NCI-H128 (cell line): ENCODE results near the gene ITM2C.

ENCODE experiments used
- DNase-seq: peaks from one replicate; lab custom pipeline; 2025; ENCODE audit not compliant: unreplicated experiment; lab: John Stamatoyannopoulos, UW

Gene ITM2C

DNA sequence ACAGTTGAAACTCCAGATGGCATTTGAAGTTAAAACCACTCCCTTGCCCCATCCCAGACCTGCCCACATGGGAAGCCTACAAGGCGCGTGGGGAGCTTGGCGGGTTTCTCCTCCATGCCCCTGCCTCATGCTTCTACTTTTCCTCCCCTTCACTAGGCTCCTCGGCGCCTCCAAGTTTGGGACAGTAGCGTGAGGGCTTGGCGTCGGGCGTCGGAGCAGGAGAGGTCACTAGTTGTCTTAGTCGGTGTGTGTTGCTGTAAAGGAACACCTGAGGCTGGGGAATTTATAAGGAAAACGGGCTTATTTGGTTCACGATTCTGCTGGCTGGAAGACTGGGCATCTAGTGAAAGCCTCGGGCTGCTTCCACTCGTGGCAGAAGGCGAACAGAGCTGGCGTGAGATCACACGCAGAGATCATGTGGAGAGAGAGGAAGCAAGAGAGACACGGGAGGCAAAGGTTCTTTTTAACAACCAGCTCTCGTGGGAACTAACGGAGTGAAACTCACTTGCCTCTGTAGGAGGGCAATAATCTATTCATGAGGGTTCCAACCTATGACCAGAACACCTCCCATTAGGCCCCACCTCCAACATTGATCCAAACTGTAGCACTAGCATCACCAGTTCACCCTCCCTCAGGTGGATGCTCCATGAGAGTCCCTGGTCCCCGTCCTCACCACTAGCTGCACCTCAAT lies 25.3 kb downstream of the ITM2C start:
- no peak for DNase-seq

DNA sequence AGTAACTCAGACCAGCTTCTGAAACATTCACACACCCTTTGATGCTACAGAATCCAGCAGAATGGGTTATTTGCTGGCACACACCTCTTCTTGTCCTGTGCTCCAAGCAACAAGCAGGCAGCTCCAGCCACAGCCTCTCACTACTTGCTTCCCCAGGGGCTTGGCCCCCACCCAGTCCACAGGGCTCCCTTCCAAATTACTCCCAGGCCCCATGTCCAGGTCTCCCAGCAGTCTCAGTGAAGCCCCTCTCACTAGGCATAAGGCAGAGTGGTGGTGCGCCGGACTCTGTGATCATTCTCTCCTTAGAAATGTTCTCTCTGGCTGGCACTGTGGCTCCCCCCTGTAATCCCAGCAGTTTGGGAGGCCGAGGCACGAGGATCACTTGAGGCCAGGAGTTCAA lies 25.9 kb downstream of the ITM2C start:
- DNase-seq, result no peak

DNA sequence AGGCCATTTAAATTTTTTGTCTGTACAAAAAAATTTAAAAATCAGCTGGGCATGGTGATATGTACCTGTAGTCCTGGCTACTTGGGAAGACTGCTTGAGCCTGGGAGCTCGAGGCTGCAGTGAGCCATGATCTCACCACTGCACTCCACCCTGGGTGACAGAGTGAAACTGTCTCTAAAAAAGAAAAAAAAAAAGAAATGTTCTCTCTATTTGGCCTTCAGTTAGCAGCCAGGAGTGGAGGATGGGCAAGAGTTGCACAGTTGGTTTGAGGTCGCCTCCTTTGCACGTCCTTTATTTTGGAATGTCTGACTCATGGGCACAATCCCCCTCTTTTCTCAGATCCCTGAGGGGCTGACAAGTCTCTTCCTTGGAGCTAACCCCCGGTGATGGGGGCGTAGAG lies 26.3 kb downstream of the ITM2C start:
- DNase-seq, result no peak

DNA sequence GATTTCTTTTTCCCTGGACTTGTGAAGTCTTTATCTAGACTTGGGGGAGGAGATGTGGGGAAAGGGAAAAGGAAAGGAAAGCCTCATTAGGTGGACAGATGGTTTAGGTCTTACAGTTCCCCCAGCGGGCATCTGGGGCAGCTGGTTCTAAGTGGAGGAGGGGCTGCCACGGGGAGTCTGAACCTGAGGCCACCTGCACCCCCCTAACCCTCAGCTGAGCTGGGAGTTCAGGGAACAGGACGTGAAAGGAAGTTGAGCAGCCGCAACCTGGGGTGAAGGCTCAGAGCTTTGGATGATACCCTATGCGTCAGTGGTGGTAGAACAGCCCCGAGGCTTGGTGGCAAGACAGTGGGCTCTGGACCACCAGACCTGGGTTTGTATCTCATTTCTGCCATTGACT lies 26.8 kb downstream of the ITM2C start:
- no peak for DNase-seq

DNA sequence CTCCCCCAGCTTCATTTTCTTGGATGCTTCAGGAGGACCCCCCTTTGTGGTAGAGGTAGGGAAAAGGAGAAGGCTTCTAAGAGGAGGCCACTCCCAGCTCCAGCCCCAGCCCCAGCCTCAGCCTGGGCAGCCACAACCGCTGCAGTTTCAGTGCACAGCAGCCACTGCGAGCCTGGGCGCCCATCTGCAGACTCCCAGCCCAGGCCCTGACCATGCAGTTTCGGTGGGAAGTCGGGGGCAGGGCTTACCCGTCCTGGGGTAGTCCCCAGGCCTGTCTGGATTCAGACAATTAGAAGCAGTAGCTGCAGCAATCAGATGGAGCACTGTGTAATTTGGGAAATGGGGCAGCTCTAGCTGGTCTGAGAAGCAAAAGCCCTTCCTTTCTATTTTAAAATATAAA lies 28.6 kb downstream of the ITM2C start:
- no peak for DNase-seq

DNA sequence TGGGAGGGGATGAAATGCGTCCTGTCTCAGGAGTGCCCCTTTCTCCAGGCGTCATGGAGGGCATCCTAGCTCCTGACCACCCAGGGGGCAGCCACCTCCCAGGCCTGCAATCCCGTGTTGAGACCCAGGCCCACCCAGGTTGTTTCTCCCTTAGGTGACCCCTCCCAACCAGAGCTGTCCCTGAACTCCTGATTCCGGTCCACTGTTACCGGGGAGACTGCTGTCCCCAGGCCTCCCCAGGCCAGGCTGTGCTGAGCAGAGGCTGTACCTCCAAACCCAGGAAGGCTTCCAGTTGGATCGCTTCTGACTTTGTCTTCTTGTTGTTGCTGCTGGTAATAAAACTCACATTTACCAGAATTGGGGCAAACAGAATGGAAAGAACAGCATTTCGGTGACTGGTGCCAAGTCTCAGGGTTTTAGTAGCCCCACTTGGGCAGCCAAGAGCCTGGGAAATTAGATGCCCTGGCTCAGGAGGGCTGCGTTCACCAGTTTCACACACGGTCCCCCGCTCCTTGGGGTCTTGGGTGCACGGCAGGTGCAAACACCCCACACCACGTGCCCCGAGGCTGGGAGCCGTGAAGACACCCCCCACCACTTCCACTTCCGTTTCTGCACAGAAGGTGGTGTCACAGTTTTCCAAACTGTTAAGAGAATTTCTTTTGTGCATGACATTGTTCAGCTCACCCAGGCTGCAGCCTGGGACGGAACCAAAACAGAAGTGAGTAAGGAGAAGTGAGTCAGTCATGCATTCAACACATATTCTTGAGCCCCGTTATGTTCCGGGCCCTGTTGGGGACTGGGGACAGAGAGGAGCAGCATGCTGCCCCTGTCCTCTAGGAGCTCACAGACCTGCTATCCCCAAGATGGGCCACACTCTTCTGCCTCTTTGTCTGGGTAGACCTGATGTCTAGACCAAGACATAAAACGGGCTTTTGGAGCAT lies 29.4 kb downstream of the ITM2C start:
- no peak for DNase-seq

DNA sequence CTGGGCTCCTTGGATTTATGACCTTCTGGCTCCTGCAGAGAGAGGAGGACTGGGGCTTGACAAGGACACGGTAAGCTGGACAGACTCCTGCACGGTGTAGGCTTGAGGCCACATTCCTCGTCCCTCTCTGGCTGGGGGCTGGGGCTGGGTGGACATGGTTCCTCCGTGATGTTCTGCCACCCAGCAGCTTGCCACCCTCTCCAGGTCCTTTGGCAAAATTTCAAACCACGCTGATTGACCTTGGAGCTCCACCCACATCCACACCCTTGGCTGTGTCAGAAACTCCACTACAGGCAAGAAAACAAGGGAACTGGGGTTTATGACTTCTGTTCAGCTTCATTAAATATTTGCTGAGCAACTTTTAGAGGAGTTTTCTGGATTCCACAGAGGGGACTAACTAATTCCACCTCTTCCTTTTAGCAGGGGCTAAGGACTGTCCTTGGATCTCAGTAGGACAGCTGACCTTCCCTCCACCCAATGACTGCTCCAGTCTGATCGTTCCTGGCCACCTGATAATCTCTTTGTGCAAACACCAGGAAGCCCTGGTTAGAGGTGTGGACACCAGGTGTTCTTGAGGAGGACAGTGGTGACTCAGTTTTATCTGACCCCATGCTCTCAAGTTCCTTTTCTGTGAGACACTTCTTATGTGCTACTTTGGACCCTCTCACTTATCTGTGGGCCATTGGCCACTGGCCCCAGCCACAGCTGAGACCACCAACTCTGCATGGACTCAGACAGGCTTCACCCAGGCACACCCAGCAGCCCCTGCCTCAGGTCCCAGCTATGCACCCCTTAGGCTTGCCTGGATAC lies 31.0 kb downstream of the ITM2C start:
- no peak for DNase-seq

DNA sequence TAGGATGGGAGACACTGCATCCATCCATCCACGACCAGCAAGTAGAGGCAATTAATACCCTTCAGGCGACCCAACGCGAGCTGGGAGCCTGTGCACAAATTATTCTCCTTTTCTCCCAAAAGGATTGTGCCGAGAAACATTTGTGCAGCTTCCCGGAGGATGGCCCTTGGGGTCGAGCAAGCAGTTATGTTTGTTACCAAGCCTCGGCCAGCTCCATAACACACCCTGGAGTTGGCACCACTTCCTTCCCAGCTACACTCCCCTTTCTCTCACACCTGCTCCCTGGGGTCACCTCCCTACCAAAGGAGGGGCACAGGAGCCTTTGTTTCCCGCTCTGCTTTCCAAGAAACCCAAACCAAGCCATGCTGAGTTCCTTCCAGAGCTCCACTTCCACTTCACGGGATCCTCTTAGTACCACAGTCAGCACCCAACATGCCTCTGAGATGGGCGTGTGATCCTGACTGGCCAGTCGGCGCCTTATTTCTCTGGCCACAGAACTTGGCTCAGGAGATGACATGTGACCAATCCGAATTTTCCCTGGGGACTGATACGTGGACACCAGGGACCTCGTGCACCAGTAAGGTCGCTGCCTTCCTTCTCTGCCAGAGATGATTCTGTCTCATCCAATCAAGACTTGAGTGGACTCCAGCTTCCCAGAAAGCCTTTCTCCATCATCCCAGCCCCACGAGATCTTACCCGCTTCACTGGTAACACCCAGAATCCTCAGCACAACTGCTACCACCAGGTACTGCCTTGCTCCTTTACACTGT lies 31.8 kb downstream of the ITM2C start:
- DNase-seq, result no peak

DNA sequence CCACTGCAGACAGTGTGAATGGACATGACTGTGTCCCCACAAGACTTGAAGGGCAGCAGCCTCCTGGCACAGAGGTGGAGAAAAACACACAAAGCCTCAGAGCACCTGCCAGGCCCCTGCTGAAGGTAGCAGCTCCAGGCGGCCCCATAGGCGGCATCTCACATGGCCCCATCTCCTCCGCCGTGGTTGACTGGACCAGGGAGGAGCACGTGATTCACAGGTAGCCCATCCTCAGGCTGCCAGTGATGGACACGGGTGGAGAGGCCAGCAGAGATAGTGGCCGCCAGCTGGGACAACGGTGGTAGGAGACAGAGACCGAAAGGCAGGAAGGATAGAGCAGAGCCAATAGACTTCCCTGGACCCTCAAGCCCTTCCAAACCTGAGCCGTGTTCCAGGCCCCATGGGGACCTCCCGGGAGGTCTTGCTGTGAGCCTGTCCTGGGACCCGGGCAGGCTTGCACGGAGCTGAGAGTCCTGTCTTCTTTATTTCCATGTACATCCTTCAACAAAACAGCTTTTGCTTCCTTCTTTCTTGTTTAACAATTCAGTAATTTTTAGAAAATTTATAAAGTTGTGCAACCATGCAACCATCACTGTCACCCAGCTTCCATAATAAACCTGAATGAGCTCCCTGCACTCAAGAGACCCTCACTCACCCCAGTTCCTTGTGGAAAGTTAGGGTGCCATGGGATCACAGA lies 33.4 kb downstream of the ITM2C start:
- DNase-seq, result no peak

DNA sequence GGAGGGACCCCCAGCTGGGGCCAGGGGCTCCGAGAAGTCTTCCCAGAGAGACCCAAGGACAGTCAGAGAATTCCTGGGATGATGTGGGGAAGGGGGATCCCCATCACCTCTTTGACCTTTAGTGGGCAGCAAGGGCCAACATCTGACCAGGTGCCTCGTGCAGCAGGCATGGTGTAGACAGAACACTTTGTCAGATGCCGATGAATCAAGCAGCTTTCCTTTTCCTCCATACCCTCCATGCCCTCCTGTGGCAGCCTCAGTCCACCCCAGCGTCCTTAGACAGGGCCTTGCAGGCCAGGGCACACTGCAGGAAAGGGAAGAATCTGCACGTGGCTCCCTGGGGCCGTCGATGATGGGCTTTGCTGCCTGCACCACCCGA lies 34.0 kb downstream of the ITM2C start:
- no peak for DNase-seq

DNA sequence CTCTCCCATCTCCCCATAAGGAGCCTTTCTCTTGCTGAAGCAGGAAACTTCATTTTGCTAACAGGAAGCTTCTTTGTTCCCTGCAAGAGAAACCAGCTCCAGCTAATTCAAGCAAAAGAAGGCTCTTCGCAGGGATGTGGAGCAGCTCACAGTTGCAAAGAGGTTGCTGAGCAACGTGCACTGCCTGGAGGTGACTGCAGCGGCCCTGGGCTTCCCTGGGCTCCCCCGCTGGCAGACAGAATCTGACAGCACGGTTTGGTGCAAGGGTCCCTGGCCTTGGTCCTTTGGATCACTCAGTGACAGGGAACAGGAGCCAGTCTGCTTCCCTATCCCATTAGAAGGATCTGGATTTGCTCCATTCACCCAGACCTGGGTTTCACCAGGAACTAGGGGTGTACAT lies 34.5 kb downstream of the ITM2C start:
- no peak for DNase-seq

DNA sequence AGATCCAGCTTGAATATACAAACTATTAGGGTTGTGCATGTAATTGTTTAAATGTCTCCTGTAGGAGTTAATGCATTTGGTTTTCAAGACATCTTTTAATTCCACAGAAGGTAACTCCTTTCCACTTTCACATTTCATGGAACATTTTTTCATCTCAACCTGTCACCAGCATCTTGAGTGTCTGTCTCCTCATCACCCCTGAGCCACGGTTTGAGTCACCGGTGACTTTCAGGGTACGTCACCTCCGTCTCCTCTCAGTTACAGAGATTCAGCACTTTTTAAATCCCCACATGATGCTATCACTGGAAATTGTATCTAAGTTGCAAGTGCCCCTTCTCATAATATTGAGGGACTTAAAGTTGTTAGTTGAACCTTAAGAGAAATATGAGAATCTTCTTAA lies 35.0 kb downstream of the ITM2C start:
- no peak for DNase-seq

DNA sequence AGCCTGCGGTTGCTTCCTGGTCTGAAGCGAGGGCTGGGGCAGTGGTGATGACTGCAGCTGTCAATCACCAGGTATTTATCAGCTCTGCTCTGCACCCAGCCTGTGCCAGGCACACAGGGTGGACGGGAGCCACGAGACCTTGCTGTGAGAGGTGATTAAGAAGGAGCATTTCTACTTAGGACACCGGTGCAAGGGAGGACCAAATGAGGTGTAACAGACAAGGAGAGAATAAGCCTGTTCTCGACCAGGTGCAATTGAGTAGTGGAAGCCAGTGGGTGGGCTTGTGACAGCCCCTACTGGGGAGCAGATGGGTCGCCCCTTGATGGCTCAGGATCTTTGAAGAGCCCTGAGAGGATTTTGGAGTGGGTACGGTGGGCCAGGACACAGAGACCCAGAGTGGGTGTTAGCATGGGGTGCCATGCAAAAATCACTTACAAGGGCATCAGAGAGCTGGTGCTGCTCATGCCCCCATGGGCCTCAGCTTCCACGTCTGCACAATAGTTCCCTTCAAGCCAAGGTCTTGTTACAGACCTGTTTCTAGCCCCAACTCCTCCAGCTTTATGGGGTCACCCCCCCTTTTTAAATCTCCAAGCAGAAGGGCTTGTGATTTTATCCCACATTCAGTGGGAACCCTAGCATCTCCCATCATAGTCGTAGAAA lies 35.7 kb downstream of the ITM2C start:
- DNase-seq, result no peak

DNA sequence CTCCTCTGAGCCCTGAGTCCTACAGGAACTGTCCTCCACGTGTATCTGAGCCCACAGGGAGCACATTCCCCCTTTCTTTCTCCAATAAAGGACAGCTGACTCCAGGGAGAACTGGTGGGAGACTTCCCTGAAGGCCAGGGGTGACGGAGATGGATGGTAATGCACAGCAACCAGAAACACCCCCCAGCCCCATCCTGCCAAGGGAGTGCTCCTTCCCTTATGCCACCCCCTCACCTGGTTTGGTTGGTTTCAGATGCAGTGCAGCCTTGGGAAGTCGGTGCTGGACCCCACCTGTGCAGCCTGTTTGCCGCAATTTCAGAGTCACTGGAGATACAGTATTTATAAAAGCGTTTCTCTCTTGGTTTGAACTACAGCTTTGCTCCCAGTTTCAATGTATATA lies 36.3 kb downstream of the ITM2C start:
- no peak for DNase-seq

DNA sequence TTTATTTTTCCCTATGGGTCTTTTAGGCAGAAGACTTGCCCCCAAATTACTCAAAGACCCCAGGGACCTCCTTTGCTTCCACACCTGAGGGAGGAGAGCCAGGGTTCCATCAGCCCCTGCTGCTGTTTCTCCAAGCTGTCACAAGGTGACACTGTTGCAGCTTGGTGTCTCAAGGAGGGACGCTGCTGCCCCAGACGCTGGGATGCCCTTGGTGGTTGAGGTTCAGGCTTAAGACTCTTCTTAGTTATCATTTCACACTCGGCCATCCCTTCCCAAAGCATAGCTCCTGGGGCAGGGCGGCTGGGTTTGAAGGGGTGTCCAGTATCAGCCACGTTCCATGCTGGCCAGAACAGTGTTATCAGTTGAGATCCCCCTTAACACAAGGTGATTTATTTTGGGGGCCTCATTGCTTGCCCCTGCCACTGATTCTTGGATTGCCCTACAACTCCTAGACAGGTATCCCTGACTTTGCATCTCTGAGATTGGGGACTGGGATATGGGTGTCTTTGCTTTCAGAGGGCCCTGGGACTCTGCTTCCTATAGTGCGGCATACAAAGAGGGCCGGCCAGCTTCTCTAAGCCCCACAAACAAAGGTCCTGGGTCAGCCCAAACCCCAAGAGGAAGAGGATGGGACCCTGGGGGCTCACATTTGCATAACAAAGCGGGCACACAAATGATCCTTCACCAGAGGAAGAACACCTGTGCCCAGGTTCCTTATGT lies 37.6 kb downstream of the ITM2C start:
- no peak for DNase-seq

DNA sequence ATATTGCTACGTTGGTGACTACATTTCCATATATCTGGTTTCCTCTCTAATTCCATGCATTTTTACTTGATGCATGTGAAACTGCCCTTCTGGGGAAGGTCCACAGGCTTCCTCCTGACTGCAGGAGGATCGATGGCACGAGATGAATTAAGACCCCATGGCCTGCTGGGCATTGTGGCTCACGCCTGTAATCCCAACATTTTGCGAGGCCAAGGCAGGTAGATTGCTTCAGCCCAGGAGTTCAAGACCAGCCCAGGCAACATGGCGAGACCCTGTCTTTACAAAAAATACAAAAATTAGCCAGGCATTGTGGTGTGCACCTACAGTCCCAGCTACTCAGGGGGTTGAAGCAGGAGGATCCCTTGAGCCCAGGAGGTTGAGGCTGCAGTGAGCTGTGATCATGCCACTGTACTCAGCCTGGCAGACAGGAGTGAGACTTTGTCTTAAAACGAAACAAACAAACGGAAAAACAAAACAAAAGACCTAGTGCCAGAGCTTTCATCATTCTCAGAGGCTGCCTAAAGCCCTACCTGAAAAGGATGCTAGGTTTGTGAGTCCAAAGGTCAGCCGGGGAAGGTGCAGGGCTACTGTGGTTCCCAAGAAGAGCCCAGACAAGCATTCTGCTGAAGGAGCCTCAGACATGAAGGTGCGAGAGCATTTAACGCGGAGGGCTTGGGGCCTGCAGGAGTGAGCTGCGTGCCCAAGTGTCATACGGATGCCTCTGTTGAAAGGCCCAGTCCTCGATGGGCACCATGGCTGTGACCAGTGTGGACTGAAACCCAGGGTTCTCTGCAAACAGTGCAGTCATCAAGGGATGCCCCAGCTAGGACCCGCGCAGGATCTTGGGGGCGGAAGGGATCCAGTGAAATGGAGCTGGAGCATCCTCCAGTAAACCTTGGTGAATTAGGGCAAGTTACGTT lies 38.7 kb downstream of the ITM2C start:
- DNase-seq, result no peak

DNA sequence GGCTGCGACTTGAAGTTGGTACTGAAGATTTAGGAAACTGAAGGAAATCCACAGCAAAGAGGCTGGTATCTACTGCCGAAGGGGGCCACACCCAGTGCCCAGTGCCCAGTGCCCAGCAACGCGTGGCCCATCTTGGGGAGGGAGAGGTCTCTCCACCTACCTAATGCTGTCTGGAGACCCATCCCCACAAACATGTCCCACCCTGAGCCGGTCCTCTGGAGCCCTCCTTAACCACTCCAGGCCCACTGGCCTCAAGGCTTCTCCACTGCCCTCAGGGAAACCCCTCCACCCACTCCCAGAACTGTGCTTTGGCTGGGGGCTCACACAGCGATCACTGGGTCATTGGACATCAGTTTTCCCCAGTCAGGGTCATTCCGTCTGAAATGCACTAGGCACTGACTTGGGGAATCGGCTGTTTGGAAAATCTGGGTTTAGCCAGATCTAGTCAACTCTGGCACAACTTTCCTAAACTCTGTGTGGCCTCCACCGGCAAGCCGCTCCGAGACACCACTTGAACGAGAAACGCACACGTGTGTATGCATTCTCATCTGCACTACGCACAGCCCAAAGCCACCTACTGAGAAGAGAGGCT lies 40.2 kb downstream of the ITM2C start:
- DNase-seq, result no peak
